ENCODE data around the gene NR5A2.

GRCh38 chr1:200034761-200035396 is 7.4 kb downstream of the NR5A2 start:
- TF ChIP-seq, protein P1, sequence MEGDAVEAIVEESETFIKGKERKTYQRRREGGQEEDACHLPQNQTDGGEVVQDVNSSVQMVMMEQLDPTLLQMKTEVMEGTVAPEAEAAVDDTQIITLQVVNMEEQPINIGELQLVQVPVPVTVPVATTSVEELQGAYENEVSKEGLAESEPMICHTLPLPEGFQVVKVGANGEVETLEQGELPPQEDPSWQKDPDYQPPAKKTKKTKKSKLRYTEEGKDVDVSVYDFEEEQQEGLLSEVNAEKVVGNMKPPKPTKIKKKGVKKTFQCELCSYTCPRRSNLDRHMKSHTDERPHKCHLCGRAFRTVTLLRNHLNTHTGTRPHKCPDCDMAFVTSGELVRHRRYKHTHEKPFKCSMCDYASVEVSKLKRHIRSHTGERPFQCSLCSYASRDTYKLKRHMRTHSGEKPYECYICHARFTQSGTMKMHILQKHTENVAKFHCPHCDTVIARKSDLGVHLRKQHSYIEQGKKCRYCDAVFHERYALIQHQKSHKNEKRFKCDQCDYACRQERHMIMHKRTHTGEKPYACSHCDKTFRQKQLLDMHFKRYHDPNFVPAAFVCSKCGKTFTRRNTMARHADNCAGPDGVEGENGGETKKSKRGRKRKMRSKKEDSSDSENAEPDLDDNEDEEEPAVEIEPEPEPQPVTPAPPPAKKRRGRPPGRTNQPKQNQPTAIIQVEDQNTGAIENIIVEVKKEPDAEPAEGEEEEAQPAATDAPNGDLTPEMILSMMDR (IDR thresholded peaks at IDR 0.05): no peak
- no peak for TF ChIP-seq EZH2 (IDR thresholded peaks at IDR 0.05)
- peak; percentile 19 for TF ChIP-seq EZH2phosphoT487 (IDR thresholded peaks at IDR 0.05)

Measured in neural progenitor cell (in vitro differentiated cells).